Retinal pigment epithelial cell (primary cell): ENCODE results near the gene BCL11B.

Experiments
- DNase-seq: peaks from one replicate; pipeline ENCODE4 v3.0.0-alpha.2; 2010; ENCODE audit warnings: low read depth
- H3K4me3 ChIP-seq: 2 replicates; pipeline ENCODE4 v1.5.1; 2011; ENCODE audit warnings: mild to moderate bottlenecking, low read length, control low read depth, moderate library complexity
- CTCF ChIP-seq: conservative IDR thresholded peaks from 2 replicates; pipeline ENCODE4 v1.5.1; 2011; ENCODE audit warnings: low read depth, low read length, control low read depth, inconsistent platforms

Gene BCL11B

GRCh38 chr14:99237288-99237687 is 34.7 kb downstream of the BCL11B start:
- H3K4me3 ChIP-seq = no peak overlapping the region
- no peak for TF ChIP-seq CTCF
- no peak for DNase-seq

GRCh38 chr14:99236386-99237138 is 35.4 kb downstream of the BCL11B start:
- no peak overlapping the region for H3K4me3 ChIP-seq
- TF ChIP-seq CTCF = no peak
- DNase-seq = no peak

GRCh38 chr14:99235582-99236320 is 36.2 kb downstream of the BCL11B start:
- no peak overlapping the region for H3K4me3 ChIP-seq
- no peak for TF ChIP-seq CTCF

GRCh38 chr14:99234961-99235571 is 36.9 kb downstream of the BCL11B start:
- peak overlapping the region; percentile 37 for H3K4me3 ChIP-seq
- DNase-seq = no peak
- no peak for TF ChIP-seq CTCF

More at GRCh38 chr14:99235582-99236320, 36.2 kb downstream of the BCL11B start:
- no peak for DNase-seq

GRCh38 chr14:99234355-99234754 is 37.6 kb downstream of the BCL11B start:
- H3K4me3 ChIP-seq = no peak overlapping the region
- DNase-seq = no peak
- no peak for TF ChIP-seq CTCF

GRCh38 chr14:99233222-99234035 is 38.6 kb downstream of the BCL11B start:
- no peak for TF ChIP-seq CTCF
- no peak for DNase-seq
- no peak overlapping the region for H3K4me3 ChIP-seq
